Right lobe of liver (tissue), 4 donors: ENCODE results near the gene RCOR3.

Experiments used
- POLR2A ChIP-seq: fragments of 450-650 bp; IDR thresholded peaks from one replicate; pipeline ENCODE4 v1.6.1; 2017; ENCODE audit warnings: antibody characterized with exemption, mild to moderate bottlenecking
- TF ChIP-seq, protein P1 (sequence below), 4 donors: fragments of 200-600 bp in 3 of 4; fragments of 450-650 bp in 1 of 4; IDR thresholded peaks; one replicate each; pipeline versions ENCODE4 v1.5.1 to v1.8.0; 2016 to 2022; ENCODE audit warnings: antibody characterized with exemption in 4 of 4, mild to moderate bottlenecking in 2 of 4
- donor health status: DM: no; HTN: no; CAD: no.
- donor health status: DM: no; HTN: no; CAD: no.
- donor health status: DM: no; HTN: yes; CAD: no.

DNA sequence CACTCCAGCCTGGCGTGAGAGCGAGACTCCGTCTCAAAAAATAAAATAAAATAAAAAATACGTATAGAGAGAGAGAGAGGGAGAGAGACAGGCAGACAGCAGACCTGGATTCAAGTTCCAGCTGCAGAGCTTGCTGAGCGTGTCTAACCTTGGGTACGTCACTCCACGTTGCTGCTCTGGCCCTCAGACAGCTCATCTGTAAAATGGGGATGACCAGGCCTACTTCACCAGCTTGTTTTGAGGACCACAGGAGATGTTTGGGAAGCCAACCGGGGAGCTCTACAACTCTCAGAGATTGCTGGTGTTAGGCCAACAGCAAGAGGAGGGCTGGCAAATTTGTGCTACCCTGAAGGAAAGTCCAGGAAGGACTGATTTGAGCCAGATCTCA, 67.0 kb downstream of the RCOR3 start:
- no peak for TF ChIP-seq POLR2A
- TF ChIP-seq, protein P1, sequence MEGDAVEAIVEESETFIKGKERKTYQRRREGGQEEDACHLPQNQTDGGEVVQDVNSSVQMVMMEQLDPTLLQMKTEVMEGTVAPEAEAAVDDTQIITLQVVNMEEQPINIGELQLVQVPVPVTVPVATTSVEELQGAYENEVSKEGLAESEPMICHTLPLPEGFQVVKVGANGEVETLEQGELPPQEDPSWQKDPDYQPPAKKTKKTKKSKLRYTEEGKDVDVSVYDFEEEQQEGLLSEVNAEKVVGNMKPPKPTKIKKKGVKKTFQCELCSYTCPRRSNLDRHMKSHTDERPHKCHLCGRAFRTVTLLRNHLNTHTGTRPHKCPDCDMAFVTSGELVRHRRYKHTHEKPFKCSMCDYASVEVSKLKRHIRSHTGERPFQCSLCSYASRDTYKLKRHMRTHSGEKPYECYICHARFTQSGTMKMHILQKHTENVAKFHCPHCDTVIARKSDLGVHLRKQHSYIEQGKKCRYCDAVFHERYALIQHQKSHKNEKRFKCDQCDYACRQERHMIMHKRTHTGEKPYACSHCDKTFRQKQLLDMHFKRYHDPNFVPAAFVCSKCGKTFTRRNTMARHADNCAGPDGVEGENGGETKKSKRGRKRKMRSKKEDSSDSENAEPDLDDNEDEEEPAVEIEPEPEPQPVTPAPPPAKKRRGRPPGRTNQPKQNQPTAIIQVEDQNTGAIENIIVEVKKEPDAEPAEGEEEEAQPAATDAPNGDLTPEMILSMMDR (IDR thresholded peaks at IDR 0.05): no peak
